Astrocyte of the cerebellum (primary cell): ENCODE data around the gene DNAH6.

Experiments used
- DNase-seq: peaks from one replicate; pipeline ENCODE4 v3.0.0-alpha.2; 2011; ENCODE audit warnings: low read depth
- H3K4me3 ChIP-seq: 2 replicates; pipeline ENCODE4 v1.5.1; 2011; ENCODE audit warnings: mild to moderate bottlenecking, low read depth, low read length, moderate library complexity
- in situ Hi-C: cut with HindIII; loops from 2 replicates; pipeline ENCODE4 v1.10.0; 2017; ENCODE audit warnings: low sequenced_read_pairs
- TF ChIP-seq, protein P1 (sequence below): IDR thresholded peaks from 2 replicates; pipeline ENCODE4 v1.5.1; 2012; ENCODE audit warnings: low read length, low read depth, moderate library complexity, mild to moderate bottlenecking; ENCODE audit errors: missing control alignments

The DNAH6 gene

GRCh38 chr2:84786601-84787000 lies 270.3 kb downstream of the DNAH6 start:
- DNase-seq = no peak
- TF ChIP-seq, protein P1, sequence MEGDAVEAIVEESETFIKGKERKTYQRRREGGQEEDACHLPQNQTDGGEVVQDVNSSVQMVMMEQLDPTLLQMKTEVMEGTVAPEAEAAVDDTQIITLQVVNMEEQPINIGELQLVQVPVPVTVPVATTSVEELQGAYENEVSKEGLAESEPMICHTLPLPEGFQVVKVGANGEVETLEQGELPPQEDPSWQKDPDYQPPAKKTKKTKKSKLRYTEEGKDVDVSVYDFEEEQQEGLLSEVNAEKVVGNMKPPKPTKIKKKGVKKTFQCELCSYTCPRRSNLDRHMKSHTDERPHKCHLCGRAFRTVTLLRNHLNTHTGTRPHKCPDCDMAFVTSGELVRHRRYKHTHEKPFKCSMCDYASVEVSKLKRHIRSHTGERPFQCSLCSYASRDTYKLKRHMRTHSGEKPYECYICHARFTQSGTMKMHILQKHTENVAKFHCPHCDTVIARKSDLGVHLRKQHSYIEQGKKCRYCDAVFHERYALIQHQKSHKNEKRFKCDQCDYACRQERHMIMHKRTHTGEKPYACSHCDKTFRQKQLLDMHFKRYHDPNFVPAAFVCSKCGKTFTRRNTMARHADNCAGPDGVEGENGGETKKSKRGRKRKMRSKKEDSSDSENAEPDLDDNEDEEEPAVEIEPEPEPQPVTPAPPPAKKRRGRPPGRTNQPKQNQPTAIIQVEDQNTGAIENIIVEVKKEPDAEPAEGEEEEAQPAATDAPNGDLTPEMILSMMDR = no peak
- in situ Hi-C loops = loop anchor here (10.0 kb wide), 1 partner anchor 58 kb away; no protein-coding TSS in a partner anchor
- no peak overlapping the region for H3K4me3 ChIP-seq

DNA sequence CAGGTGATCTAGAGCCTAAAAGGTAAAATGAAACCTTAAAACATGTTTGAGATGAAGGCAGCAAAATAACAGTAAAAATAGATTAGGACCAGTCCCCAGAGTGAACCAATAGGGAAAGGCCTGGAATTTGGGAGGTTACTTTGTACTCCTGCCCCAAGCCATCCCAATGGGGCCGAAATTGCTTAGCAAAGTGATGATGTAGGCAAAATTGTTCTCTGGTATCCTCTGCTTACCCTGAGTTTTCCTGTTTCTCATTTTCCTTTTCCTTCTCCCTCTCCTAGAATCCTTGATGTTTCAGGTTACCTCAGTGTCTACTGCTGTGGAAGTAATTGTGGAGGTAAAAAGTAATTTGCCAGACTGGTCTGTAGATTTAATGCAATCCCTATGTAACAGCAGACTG lies 271.7 kb downstream of the DNAH6 start:
- TF ChIP-seq, protein P1 = no peak
- DNase-seq = no peak
- H3K4me3 ChIP-seq = no peak overlapping the region
- in situ Hi-C loops = loop anchor here (10.0 kb wide), 1 partner anchor 57 kb away; no protein-coding TSS in a partner anchor

GRCh38 chr2:84788498-84788897 lies 272.2 kb downstream of the DNAH6 start:
- TF ChIP-seq, protein P1 = no peak
- H3K4me3 ChIP-seq = no peak overlapping the region
- DNase-seq = no peak
- in situ Hi-C loops = loop anchor here (10.0 kb wide), 1 partner anchor 56 kb away; no protein-coding TSS in a partner anchor

DNA sequence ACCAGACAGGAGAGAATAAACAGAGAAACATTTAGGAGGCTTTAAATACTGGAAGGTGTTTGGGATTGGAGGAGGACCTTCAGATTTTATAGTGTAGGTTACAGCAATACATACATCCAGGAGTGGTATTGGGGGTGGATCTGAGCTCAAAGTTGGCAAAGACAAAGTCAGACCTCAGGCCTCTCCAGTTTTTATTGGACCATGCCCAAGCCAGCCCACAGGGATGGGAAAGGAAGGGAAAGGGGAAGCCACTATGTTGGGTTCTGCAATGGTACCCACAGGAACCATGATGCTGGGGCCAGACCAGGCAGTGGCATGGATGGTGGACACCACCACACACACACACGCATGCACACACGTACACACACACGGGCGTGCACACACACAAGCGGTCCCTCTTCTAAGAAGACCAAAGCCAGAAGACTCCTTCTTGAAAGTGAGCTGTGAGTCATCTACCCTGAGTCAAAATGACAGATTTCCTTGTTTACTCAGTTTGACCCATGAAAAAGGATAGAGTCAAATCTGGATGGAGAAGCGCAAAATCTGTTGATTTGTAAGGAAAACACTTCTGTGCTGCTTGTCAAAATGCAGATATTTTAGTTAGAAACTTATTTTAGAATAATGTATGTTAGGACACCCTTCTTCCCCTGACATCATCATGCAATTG lies 276.7 kb downstream of the DNAH6 start:
- TF ChIP-seq, protein P1 = no peak
- no peak overlapping the region for H3K4me3 ChIP-seq
- DNase-seq = no peak
- in situ Hi-C loops = no loop called here

- TF ChIP-seq, protein P1 = no peak
- H3K4me3 ChIP-seq = no peak overlapping the region
- in situ Hi-C loops = no loop called here
- no peak for DNase-seq
These were observed 277.3 kb downstream of the DNAH6 start for GRCh38 chr2:84793641-84794040.

DNA sequence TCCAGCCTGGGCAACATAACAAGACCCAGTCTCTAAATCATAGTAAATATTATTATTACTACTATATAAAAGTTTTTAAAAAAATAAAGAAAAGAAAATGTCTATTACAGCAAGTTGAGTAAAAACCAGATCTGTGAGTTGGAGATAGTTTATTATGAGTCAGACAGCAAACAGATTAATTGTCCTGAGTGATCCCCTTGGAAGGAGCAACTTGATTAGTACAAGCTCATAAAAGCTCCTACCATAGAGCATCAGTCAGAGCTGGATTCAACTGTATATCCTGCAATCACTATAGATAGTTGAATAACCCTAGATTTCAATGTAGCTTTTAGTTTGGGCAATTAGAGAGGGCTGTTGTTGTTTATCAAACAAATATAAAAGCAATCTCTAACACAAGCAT lies 280.5 kb downstream of the DNAH6 start:
- DNase-seq = no peak
- no peak overlapping the region for H3K4me3 ChIP-seq
- in situ Hi-C loops = no loop called here
- TF ChIP-seq, protein P1 = no peak
